Measurements from ENCODE around the gene ADH4. TPM values are rescaled to one million over a fixed set of nuclear protein-coding genes. Genes with fewer than 3 reads are reported as not detected.

The ADH4 gene
- total RNA-seq (2012; rRNA removed) (not detected in 2 replicates), polyA plus RNA-seq (2012; rRNA removed) (not detected in 2 replicates), Bru-seq, nascent RNA (percentile 5 among the genes with signal in this experiment), BruChase-seq, experiment 1, labeled RNA remaining after a 6-hour chase (percentile 4 among the genes with signal in this experiment), BruChase-seq, experiment 2, labeled RNA remaining after a 2-hour chase (not detected)
- polyA plus RNA-seq (2012; cell fraction: cytosol; rRNA removed) = not detected in 2 replicates
- polyA plus RNA-seq (2012; cell fraction: nucleus; rRNA removed; ENCODE audit: low replicate concordance) = not detected in 2 replicates
- long read RNA-seq = 0 reads

DNA sequence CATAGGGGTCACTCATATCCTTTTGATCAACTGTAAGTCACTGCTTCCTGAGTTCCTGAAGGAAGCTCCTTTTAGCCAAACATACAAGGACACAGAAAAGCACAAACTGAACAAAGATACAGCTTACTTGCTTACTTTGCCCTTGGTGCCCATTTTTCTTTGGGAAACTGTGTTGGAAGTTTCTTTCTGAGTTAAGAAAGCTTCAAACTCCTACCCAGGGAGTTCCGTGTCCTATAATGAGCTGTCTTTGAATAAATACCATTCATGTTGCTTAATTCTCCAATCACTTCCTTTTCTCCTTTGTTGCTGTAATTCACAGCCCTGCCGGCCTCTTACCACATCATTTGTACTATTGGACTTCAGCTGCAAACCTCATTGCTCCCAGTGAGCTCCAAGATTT is at the start of gene ADH4:
Gene ADH4, minus strand, starts transcription at position 228 of the 400 bp plus-strand sequence. Its CDS starts 75 bp downstream, at position 153.
- Histone ChIP-seq H4K20me1 (ENCODE audit: insufficient read depth, low read length) (no peaks in the 10 kb centered on the region), H3K4me2 (ENCODE audit: low read depth, low read length) (no peak within 1 kb of the TSS), H2BK5ac (ENCODE audit: low read depth, low read length, poor library complexity, severe bottlenecking) (no peak within 1 kb of the TSS), H2AFZ (replicated peaks; ENCODE audit: low read length, poor library complexity) (no peak within 1 kb of the TSS), H3K14ac (replicated peaks; ENCODE audit: low read depth, low read length) (no peak within 1 kb of the TSS), H3K9ac (ENCODE audit: low read depth, low read length) (no peak within 1 kb of the TSS), H3K4me3 (ENCODE audit: insufficient read depth, low read depth, low read length) (no peak within 1 kb of the TSS), H3K36me3 (ENCODE audit: control insufficient read depth, insufficient read depth, low read length) (no peaks in the 10 kb centered on the region), H3K79me1 (ENCODE audit: low read depth in 1 of 2, low read length in 2 of 2) (no peaks in the 10 kb centered on the region), H4K5ac (ENCODE audit: low read depth, low read length) (no peak within 1 kb of the TSS), H3K9me3 (ENCODE audit: control insufficient read depth, insufficient read depth, low read length) (no peaks in the 10 kb centered on the region), H2BK20ac (ENCODE audit: low read depth, low read length) (no peak within 1 kb of the TSS), H2BK120ac (ENCODE audit: low read depth, low read length) (no peak within 1 kb of the TSS), H3K27ac (ENCODE audit: insufficient read depth, low read length) (no peak within 1 kb of the TSS), H3K23ac (ENCODE audit: low read depth, low read length) (no peak within 1 kb of the TSS), H3K4ac (ENCODE audit: low read depth, low read length) (no peak within 1 kb of the TSS), H4K8ac (ENCODE audit: low read depth in 2 of 2, low read length in 2 of 2) (peak within 1 kb of the TSS in 1 of 2 experiments; percentile 80; a peak in 1 of 4 replicates), H3K18ac (ENCODE audit: low read depth, low read length) (no peak within 1 kb of the TSS), H3K9me1 (ENCODE audit: insufficient read depth, low read length) (no peaks in the 10 kb centered on the region), H2AK9ac (replicated peaks; ENCODE audit: low read depth, low read length, poor library complexity) (no peak within 1 kb of the TSS), H4K91ac (ENCODE audit: insufficient read depth, low read depth, low read length) (no peak within 1 kb of the TSS), H3K4me1 (ENCODE audit: control insufficient read depth, insufficient read depth, low read length) (no peaks in the 10 kb centered on the region), H3K56ac (ENCODE audit: extremely low read depth, insufficient read depth, low read length) (no peak within 1 kb of the TSS), H2BK15ac (ENCODE audit: low read depth, low read length) (no peak within 1 kb of the TSS), H3K27me3 (ENCODE audit: control insufficient read depth, insufficient read depth, low read length) (no peaks in the 10 kb centered on the region), H2AK5ac (ENCODE audit: low read depth, low read length) (no peak within 1 kb of the TSS)
- POLR2A ChIA-PET (ENCODE audit: unreplicated experiment) = interaction anchor here (0.6 kb wide), 1 partner anchor 23 kb away, joined by 3 read pairs; no protein-coding TSS in a partner anchor
- WGBS, 2 experiments (ENCODE audit: extremely low coverage in 2 of 2, insufficient read length in 1 of 2) = no CpG with 5 or more reads among the region's 2 CpGs
- CTCF ChIA-PET = interaction anchor here (0.6 kb wide), 1 partner anchor 223 kb away, joined by 3 read pairs; no protein-coding TSS in a partner anchor
- TF ChIP-seq RCOR1 (IDR thresholded peaks at IDR 0.05; ENCODE audit: insufficient replicate concordance, low read length) (no peak), MAFK (IDR thresholded peaks at IDR 0.05; ENCODE audit: low read depth, low read length) (no peak), CEBPB (IDR thresholded peaks at IDR 0.05; ENCODE audit: low read depth, low read length) (no peak), FOS (IDR thresholded peaks at IDR 0.05; ENCODE audit: low read depth, low read length) (no peak), NFE2L2 (IDR thresholded peaks at IDR 0.05; ENCODE audit: low read depth, low read length) (no peak)
- DNase-seq (peak; percentile 8), ATAC-seq (ENCODE audit: low read depth) (peak; percentile 75)
- dilution Hi-C loops (cut with HindIII; ENCODE audit: low sequenced_read_pairs, unreplicated experiment) = no loop called here
- BruUV-seq (replicated peaks) = no TSS peak
- intact Hi-C loops (cut with micrococcal nuclease) = no loop called here
- in situ Hi-C loops (cut with MboI; ENCODE audit: low sequenced_read_pairs) = no loop called here

Measured in IMR-90 (cell line).